Activated CD4-positive, alpha-beta T cell treated with anti-CD3 and anti-CD28 coated beads for 4 hours (primary cell): ENCODE measurements around the gene DGKI.
A peak's percentile ranks its signal among the peaks of the same experiment; 100 is the strongest.

Source experiments
- DNase-seq, 2 donors: peaks; one replicate each; pipeline ENCODE4 v3.0.0-alpha.2; 2020

Gene DGKI

DNA sequence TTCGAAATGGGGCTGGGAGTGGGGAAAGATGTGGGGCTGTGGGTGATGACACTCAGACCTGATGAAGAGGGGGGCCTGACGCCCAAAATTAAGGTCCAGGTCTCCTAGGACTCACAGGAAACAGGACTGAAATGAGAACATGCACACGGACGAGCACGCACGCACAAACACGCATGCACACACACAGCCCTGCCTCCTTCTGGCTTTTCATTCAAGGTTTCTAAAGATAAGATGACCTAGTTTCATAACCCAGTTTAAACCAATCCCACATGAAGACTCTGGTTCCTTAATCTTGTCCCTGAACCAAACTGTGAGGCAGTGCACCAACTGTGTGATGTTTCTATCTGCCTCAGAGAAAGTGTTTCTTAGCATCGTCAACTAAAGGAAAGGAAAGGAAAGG, 162.0 kb downstream of the DGKI start:
- DNase-seq = no peak

DNA sequence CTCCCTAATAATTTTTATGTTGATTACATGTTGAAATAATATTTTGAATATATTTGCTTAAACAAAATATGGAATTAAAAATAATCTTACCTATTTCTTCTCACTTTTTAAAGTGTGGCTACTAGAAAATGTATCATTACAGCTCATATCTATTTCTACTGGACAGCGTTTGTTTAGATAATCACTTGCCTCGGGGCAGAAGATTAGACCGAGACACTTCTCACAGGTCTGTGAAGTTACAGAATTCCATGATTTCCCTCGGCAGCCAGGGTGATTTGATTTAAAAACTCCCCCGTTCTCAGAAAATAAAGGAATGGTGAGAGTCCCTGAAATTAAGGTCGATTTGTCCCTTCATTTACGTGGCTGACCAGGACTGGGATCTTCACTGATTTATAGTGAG, 162.5 kb downstream of the DGKI start:
- DNase-seq = no peak

DNA sequence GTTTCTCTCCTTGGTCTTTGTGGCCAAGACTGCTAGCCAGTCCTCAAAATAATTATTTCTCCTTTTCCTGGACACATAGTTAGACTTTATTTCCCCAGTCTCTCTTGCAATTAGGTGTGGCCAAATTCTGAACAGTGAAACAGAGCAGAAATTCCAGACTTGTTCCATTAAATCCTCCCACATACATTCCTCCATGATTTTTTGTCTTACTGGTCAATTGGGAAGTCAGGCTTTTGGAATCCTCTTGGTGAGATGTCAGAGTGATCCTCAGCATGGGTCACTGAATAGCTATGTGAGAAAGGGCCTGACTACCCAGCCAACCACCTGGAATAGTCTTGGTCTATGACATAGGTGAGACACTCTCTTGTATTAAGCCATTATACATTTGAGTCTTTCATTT, 164.2 kb downstream of the DGKI start:
- no peak for DNase-seq

DNA sequence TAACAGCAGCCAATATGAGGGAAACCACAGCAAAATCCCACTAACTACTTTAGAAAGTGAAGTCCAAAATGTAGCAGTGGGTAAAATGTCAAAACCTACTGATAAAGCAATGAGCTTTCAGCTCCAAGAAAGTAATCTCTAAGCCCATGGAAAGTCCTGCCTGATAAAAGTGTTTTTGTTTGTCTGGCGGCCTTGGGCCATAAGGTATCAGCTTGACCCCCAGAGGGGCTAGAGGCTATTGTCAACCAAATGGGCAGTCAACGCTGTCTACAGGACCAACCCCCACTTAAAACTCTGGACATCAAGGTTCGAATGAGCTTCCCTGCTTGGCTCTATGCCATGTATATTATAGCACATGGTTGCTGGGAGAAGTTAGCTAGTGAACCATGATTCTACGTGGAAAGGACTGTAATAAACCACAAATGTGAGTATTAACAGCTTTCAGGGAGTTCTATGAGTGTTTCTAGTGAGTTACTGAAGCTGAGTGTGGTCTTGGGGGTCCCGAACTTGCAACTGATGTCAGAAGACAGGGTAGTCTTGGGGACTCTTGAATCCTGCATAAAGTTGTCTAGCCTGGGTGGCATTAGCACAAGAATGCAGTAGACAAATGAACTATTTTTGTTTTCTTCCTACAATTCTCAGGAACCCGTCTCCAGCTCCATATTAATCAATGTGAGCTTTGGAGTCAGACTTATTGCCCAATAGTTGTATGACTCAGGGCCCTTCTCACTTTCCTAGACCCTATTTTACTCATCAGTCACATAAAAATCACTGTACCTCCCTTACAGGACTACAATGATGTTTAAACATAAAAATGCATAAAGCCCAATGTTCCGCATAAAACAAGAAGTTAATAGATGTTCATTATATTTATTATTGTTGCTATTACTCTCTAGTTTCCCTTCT, 164.9 kb downstream of the DGKI start:
- DNase-seq = no peak

DNA sequence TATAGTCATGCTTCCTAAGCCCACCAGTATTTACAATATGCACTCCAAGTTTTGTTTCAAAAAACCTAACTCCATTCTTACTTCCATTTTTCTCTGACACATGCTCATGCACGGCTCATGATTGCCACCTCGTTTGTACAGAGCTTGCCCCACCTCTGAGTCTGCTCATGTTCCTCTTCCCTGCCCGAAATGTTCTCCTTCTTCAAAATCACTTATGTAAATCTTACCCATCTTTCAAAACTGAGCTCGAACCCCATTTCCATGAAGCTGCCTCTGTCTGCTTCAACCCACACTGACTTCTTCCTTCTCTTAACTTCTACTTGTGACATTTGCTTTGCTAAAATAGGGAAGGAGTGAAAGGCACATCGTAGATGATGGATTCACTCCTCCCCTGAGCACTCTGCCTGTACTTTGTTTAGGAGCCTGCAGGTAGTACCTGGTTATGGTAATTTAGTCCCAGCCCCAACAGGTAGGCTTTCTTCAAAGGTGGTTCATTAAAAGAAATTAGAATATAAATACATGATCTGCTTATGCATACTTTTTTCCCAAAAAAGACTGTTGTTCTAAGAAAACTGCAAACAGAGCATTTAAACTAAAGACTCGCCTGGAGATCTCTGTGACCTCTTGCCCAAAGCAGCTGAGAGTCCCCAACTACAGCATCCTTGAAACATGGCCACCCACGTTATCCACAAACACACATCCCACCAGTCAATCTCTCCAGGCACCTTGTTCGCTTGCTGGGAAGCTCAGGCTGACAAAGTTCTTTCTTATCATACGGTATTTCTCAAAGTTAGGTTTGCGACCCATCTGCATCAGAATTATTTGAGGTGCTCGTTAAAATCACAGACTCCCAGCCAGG, 172.0 kb downstream of the DGKI start:
- DNase-seq = no peak

DNA sequence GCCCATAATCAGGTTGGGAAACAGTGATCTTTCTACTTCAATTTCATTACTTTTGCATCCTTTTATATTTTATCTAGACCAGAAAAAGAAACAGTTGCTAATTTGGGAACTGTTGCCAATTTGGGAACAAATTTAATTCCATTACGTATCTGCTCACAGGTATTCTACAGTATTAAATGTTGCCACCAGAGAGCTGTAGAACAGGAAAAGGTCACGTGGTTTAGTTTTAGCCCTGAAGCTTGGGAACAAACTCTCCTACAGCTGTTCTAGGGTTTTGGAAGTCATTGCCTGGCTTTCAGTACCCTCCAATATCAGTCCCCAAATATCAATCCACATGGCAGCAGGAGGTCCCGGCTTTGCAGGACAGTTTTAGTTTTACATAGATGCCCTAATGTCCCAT, 172.7 kb downstream of the DGKI start:
- DNase-seq = no peak

DNA sequence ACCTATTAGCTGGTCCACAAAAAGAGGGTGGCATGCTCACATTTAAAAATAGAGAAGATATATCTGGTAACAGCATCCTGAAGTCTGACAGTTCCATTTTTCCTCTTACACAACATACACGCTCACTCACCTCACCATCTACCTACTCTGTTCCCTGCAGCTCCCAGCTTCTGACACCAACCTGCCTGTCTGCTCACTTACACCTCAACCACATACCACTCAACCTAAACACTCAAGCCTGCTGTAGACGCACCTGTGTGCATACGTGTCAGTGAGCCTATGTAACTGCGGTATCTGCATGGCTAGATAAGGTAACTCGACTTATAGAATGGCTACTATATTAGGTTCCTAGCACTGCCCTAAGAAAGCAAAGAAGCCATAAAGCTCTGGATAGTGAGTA, 174.9 kb downstream of the DGKI start:
- no peak for DNase-seq

DNA sequence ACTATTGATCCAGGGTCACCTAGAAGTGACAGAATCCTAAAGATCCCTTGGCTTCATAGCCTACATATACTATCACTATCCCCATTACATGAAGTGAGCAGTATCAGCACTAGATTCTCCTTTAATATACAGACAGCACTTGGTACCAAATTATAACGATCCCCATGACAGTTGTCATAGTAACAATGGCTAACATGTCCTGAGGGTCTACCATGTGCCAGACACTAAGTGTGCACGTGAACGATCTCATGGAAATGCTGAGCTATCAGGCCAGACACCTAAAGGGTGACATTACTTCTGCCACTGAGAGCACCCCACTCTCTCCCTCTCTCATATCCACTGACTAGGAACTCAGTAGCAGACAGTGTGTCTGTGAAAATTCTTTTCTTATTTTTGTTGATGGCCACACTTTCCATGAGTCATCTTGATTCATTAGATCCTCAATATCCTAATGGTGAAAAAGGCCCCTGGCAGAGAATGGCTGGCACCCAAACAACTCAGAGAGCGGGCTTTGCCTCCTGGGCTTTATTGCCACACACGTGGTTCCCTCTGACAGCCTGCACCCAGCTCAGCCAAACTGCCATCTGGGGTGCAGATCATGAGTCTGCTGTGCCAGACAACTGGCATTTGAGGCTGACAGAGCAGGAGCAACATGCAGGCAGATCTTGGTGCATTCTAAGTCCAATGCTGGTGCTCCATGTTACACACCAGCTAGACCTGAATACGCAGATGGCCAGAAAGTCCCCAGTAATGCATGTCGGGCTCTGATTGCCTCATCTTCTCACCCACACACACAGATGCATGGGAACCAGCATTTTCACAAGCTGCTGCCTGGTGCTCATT, 176.3 kb downstream of the DGKI start:
- no peak for DNase-seq

DNA sequence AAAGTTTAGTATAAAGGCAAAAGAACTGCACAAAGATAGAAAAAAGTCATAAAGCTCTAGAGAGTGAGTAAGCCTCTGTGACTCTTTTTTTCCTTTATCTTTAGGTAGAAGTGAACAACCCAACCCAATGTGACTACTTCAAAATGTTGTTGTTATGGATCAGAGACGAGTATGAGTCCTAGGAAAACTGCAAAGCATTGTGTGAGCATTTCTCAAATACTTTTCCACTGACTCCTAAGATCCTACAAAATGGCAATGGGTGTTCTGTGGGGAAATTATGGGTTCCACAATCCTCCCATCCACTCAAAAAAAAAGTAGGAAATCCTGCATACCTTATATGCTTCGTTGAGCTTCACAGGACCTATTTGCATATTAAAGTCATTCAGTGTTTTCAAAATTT, 177.1 kb downstream of the DGKI start:
- DNase-seq = no peak

DNA sequence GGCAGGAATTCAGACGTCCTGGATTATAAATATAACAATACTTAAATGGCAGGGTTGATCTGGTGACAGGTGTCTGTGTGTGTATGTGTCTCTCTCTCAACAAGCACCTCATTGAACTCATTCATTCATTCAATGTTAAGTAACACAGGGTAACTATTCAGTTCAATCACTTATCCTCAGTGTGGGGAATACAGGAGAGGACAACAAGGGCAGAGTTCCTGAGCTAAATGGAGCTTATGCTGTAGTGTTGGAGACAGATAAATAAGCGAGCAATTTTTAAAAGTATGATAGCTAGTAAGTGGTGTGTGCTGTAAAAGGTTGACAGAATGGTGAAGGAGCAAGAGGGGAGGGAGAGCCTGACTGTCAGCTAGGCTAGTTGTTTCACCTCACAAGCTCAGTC, 178.4 kb downstream of the DGKI start:
- no peak for DNase-seq

DNA sequence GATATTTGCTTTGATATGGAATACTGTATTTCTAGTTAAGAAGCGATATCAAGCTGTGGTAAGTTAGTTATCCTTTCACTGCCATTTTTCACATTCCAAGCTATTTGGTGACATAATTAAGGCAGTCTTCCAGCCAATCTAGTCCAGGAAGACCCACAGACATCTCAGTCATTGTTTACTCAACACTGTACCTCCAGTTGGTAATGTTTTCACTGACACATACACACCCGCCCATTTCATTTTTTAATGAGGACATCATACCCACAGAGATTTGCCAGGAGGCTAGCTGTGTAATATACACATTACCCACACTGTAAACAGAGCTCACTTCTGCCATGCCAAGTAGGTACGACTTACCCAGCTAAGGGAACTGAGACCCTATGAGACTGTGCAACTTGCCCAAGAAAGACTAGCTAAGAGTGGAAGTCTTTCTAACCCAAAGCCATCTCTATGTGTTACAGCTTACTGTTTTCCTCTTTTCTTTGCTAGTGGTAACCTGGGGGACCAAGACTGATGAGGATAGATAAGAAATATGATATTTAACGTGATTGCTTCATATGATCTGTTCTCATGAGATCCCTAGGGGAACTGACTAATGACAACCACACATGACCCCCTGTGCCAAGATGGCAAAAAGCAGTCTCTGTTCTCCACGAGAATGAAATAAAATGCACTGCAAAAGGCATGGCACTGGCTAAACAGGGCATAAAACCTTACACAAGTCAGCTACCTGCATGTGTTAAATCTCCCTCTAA, 179.0 kb downstream of the DGKI start:
- DNase-seq = no peak

DNA sequence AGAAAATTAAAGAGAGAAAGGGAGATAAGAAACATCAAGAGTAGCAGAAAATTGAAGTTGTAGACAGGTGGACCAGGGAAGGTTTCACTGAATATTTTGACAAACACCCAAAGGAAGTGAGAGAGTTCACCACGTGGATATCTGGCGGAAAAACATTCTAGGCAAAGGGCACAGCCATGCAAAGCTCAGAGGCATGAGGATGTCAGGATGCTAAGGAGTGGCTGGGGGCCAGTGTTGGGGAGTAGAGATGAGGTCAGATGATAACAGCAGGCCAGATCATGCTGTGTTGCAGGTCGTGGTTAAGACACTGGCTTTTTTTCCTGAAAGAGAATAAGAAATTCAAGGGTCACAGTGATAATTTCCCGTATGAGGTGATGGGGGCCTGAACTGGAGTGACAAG, 181.9 kb downstream of the DGKI start:
- DNase-seq = no peak

DNA sequence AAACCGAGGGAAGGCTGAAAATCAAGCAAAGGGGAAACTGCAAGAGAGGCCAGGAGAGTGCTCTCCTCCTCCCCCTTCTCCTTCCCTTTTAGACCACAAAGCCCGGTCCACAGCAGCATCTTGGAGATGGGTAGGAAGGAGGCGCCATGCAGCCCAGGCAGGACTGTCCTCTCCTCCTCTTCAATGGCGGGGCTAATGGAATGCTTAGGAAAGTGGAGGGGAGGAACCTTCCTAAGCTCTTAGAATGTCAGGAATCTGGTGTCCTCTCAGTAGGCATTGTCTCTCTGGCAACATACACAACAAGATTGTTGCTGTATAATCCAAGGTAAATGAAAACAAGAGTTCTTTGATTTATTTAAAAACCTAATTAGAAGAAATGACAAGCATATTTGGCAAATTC, 185.1 kb downstream of the DGKI start:
- DNase-seq = no peak

DNA sequence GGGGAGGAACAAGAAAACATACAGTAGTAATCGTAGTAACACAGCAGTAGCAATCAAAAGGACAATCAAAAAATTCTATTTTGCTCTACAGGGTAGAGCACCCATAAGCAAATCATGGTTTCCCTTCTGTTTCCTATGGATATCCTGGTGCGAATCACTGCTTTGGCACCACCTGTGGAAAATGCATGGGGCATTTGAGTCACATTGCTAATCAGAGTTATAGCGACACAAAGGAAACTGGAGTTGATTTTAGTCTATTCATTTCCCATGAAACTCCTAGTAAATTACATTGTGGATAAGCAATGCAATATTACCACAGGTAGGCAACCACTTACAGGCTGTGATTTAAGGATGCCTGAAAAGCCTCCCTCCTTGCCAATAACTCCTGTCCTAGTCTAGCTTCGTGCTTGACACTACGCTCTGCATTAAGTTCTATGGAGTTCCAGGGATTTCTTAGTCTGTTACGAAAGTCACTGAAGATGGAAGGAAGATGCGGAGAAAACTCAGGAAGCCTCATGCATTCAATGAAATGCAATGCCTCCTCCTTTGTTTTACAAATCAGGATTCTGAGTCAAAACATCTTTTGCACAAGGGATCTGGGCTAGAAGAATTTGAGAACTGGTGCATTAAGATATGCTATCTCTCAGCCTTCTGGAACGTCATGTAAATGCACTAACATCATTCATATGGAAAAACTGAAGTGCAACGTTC, 188.4 kb downstream of the DGKI start:
- no peak for DNase-seq

DNA sequence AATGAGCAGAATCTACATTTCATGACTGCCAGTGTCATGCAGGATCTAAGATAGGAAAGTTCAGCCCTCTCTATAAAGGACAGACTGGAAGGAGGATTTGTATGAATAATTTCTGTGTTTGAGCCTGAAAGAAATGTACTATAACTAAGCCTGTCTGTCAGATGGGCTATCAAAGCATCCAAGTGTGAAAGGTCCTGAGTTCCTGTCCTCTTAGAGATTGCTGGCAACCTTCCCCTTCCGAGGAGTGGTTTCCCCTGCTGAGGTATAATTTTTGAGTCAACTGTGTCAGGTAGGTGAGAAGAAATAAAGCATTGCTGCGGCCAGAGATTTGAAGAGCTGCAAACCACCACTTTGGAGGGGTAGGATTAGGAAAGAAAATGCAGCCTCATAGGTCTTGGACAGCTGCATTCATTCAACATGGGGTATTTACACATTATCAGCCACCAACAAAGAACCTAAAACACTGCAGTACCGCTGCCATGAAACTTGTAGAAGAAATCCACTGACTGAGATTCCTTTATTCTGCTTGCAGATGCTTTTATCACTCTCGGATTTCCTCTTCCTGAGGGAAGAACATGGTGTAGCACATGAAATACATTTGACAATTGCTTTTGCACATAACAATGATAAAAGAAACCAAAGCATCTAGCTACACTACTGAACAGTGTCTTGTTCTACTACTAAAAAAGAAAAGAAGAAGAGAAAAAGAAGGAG, 189.1 kb downstream of the DGKI start:
- DNase-seq = no peak

DNA sequence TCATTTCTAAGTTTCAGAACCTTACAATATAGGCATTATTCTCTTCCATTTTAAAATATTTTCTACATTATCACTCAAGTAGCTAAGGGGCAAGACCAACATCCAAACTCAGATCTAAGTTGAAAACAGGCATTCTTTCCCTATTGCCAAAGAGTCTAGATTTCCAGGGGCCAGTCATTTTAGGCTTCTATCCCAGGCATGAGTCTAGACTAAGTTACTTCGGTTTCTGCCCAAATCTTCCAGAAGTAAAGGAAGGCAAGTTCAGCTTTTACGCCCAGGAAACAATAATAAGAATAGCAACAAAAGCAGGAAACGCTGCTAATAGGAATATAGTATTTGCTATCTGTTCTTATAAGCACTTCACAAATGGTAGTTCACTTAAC, 189.9 kb downstream of the DGKI start:
- no peak for DNase-seq

DNA sequence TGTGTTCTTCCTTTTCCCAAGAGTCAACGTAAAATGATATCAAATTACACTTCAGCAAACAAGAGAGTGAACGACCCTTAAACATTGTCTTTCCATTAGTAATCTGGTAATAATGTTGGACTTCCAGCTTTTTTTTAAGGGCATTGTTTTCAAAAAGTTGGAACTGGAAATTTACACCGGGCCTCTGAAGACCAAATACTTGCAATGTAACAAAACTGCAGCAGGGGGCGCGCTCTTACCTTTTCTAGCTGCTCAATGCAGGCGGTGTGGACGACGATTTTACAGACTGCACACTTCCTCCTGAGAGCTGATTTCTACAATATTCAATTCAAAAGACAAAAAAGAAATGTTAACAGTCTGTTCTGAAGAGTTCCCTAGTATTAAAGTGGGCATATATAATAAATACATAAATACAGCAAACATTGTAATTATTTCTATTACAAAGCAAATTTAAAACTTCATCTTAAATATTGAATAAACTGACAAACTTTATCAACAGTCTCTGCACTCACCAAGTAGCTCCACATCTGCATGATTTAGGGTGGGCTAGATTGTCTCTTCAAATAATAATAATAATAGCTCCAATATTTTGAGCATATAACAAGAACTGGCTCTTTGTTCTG, 190.4 kb downstream of the DGKI start:
- DNase-seq = peak; percentile 29 to 32

DNA sequence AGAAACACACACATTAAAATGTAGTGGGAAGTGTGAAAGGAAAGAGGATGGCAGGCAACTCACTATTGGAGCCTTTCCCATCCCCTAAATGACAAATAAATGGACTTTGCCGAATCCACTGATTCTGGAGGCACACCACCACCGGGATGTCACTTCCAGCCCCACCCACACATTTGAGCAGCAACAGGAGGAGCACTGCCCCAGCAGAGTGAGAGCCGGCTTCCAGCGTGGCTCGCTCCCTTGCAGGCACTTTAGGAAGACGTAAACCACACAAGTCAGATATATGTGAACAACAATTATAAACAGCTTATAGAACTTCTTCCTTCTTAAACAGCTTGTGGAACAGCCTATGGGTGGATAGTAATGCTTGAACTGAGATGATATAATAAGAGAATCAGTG, 191.0 kb downstream of the DGKI start:
- no peak for DNase-seq

DNA sequence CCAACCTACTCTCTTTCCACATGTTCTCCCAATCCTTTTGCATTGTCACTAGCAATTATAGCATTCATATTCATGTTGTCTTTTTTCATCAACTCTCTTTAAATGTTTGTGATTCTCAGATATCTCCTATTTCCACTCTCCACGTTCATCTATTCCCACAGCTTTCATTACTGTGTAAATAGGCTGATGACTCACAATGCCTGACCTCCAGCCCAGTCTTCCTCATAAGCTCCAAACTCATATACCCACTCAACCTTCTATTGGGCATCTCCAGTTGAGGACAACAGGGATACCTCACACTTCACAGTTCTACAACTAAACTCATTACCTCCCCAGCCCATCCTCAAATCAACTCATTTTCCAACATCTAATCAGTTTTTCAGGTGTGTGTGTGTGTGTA, 194.1 kb downstream of the DGKI start:
- no peak for DNase-seq

DNA sequence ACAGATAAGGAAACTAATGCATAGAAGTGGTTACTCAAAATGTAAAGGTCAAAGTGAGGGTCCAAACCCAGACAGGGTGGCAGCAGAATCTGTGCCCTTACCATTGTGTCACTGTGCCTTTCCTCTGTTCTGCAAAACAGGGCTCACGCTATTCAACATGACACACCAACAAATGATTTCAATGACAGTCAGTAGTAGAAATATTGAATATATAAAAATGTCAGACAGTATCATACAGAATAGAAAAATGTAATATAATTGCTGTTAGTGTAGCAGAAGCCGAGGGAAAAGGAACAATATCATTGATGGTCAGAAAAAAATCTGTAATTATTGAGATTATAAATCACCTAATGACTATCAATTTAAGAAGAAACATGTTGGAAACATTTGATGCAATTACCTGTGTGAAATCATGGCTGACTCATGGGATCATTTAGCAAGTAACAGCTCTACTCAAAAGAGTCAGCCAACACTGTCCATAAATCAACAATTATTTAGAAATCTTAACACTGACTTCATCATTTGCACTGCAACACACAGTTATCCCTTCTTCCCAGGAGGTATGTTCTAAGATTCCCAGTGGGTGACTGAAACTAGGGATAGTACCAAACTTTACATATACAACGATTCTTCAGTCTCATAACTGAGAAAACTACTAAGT, 198.7 kb downstream of the DGKI start:
- no peak for DNase-seq
